Kidney epithelial cell (primary cell): ENCODE results near the gene C1QB. TPM values are rescaled to one million over a fixed set of nuclear protein-coding genes. Genes with fewer than 3 reads are reported as not detected.

Experiments used
- DNase-seq: peaks from one replicate; pipeline ENCODE4 v3.0.0-alpha.2; 2010; ENCODE audit warnings: low read depth
- H3K27me3 ChIP-seq: 2 replicates; pipeline ENCODE4 v1.6.0; 2011; ENCODE audit warnings: low read length; ENCODE audit not compliant: control insufficient read depth, insufficient read depth
- H3K36me3 ChIP-seq: 2 replicates; pipeline ENCODE4 v1.5.1; 2011; ENCODE audit warnings: low read length; ENCODE audit not compliant: control insufficient read depth, insufficient read depth
- H3K4me3 ChIP-seq: 2 replicates; pipeline ENCODE4 v1.5.1; 2011; ENCODE audit warnings: low read depth, mild to moderate bottlenecking, control low read depth, low read length
- total RNA-seq: library from RNA; depleted of rRNA; stranded (reverse); fragments of >200 nt; gene quantifications from 2 replicates; pipeline ENCODE4 v1.2.3, GENCODE V29; 2015
- TF ChIP-seq, protein P1 (sequence below): IDR thresholded peaks from 2 replicates; pipeline ENCODE4 v1.5.1; 2011; ENCODE audit warnings: mild to moderate bottlenecking, moderate library complexity, low read length, control low read depth, inconsistent platforms; ENCODE audit not compliant: insufficient read depth, poor library complexity, severe bottlenecking

C1QB gene
- total RNA-seq, 1 donor from 2014 or later = 2.8 TPM

DNA sequence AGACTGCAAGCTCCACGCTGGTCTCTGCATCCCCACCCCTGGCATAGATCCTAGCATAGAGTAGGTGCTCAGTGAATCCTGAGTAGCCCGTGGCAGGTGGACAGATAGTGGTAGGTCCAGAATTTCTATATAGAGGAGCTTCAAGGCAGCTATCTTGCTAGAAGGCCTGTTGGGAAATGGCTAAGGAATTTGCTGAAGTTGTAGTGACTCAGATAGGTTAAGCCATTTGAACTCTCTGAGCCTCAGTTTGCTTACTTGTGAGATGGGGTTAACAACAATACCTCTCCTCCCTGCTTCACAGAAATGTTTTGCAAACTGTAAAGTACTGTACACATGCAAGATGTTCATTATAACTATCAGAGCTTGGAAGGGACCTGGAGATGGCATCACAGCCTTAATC is 34.2 kb downstream of the C1QB start:
- TF ChIP-seq, protein P1, sequence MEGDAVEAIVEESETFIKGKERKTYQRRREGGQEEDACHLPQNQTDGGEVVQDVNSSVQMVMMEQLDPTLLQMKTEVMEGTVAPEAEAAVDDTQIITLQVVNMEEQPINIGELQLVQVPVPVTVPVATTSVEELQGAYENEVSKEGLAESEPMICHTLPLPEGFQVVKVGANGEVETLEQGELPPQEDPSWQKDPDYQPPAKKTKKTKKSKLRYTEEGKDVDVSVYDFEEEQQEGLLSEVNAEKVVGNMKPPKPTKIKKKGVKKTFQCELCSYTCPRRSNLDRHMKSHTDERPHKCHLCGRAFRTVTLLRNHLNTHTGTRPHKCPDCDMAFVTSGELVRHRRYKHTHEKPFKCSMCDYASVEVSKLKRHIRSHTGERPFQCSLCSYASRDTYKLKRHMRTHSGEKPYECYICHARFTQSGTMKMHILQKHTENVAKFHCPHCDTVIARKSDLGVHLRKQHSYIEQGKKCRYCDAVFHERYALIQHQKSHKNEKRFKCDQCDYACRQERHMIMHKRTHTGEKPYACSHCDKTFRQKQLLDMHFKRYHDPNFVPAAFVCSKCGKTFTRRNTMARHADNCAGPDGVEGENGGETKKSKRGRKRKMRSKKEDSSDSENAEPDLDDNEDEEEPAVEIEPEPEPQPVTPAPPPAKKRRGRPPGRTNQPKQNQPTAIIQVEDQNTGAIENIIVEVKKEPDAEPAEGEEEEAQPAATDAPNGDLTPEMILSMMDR = no peak
- no peaks in the 10 kb centered on the region for H3K27me3 ChIP-seq
- H3K4me3 ChIP-seq = no peak overlapping the region
- no peaks in the 10 kb centered on the region for H3K36me3 ChIP-seq
- no peak for DNase-seq

DNA sequence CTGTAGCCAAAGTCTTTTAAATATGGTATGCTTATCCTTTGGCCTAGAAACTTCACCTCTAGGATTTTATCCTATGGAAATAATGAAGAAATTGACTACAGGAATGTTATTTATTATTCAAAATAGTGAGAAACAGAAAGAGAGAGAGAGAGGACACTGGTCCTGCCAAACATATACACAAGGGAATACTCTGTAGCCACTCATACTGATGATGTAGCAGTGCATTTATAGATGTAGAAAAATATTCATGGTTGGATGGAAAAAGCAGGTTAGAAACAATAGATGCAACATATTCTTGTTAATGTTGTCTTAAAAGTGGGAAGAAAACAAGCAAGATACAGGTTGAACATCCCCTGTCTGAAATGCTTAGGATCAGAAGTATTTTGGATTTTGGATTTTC is 35.4 kb downstream of the C1QB start:
- TF ChIP-seq, protein P1 = no peak
- H3K36me3 ChIP-seq = no peaks in the 10 kb centered on the region
- H3K4me3 ChIP-seq = no peak overlapping the region
- H3K27me3 ChIP-seq = no peaks in the 10 kb centered on the region
- DNase-seq = no peak

DNA sequence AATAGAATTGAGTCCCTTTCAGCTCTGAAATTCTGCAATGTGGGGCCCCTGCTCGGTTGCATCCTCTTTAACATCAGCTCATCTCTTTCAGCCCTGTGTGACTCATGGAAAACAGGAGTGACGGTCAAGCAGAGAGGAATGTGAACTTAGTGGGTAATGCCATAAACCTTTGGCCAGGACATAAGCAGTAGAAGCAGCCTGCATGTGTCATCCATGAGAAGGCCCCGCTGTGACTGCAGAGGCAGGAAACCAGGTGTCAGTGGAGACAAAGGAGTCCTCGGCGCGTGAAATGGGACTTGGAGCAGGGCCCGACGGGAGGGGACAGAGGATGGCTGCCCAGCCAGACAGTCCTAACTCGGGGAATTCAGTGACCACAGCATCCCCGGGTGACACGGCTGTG is 36.5 kb downstream of the C1QB start:
- no peaks in the 10 kb centered on the region for H3K36me3 ChIP-seq
- H3K4me3 ChIP-seq = no peak overlapping the region
- no peaks in the 10 kb centered on the region for H3K27me3 ChIP-seq
- peak; percentile 99 for DNase-seq
- TF ChIP-seq, protein P1 = peak; percentile 5

DNA sequence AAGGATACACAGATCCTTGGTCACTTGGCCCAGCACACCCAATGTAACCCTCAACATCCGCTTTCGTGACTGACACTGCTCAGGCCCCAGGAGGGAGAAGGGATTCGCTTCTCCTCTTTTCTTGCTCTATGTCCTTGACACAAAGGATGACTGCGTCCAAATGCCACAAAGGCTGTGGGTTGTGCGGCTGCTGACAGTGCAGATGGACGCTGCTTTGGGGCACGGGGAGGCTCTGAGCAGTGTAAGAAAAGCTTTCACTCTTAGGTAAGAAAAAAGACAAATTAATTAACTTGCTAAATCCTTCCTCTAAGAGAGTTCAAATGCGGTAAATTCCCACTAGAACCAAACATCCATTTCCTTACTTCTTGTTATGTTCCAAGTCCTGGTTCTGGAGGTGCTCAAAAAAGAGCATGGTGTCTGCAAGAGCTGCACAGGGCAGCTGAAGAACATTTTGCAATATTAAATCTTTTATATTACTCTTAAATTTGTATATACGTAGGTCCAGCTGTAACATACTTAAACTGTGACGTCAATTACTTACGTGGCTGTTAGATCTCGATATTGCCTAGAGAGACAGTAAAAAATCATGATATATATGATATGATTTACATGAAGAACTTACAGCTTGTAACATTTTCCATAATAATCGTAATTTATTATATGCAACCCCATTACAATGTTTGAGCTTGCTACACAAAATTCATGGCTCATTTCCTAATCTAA is 38.2 kb downstream of the C1QB start:
- Histone ChIP-seq H3K36me3 (no peaks in the 10 kb centered on the region), H3K27me3 (no peaks in the 10 kb centered on the region), H3K4me3 (no peak overlapping the region)
- TF ChIP-seq, protein P1 = no peak
- no peak for DNase-seq

DNA sequence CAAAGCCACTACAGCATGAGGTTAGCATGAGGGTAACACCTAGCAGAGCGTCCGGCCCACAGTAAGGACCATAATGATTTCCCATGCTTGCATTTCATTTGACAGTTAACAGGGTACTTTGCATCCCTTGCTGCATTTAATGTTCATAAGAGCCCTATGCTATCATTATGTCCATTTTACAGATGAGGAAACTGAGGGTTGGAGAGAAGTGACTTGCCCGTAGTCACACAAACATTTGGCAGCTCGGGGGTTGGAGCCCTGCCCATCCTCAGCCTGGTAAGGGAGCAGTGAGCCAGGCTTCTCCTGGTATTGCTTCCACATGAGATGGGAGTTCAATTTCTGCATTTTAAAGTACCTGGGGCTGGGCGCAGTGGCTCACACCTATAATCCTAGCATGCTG is 41.1 kb downstream of the C1QB start:
- DNase-seq = no peak
- Histone ChIP-seq H3K4me3 (no peak overlapping the region), H3K36me3 (no peaks in the 10 kb centered on the region), H3K27me3 (no peaks in the 10 kb centered on the region)
- TF ChIP-seq, protein P1 = no peak

DNA sequence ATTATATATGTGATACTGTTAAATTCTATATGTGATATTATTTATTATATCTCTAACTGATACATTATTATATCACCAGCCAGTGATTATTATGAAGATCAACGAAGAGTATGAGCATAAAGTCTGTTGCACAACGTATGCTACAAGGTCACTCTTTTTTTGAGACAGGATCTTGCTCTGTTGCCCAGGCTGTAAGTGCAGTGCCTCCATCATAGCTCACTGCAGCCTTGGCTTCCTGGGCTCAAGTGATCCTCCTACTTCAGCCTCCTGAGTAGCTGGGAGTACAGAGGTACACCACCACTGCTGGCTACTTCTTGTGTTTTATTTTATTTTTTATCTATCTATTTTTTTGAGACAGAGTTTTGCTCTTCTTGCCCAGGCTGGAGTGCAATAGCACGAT is 43.6 kb downstream of the C1QB start:
- no peaks in the 10 kb centered on the region for H3K27me3 ChIP-seq

More for the DNA sequence above, 43.6 kb downstream of the C1QB start:
- Histone ChIP-seq H3K36me3 (no peaks in the 10 kb centered on the region), H3K4me3 (no peak overlapping the region)
- TF ChIP-seq, protein P1 = no peak
- no peak for DNase-seq
